Measurements from ENCODE around the gene KRT2.

GRCh38 chr12:52660934-52661499 lies 9.0 kb upstream of the KRT2 start:
- TF ChIP-seq CTCF (IDR thresholded peaks at IDR 0.05) (no peak), POLR2A (IDR thresholded peaks at IDR 0.05) (no peak)

Measured in Peyer's patch (tissue), 4 donors.